Endothelial cell of umbilical vein (primary cell): ENCODE data around the gene KRTAP20-2. TPM values are rescaled to one million over a fixed set of nuclear protein-coding genes. Genes with fewer than 3 reads are reported as not detected.

Experiments used
- BruUV-seq: library from RNA; stranded (reverse); fragments of 400-500 nt; replicated peaks from 2 replicates; lab custom pipeline; 2021; lab: Mats Ljungman, UMichigan
- CTCF ChIA-PET: fragments of 300-600, 350-600 bp; sonication (Branson Sonifier 250); formaldehyde crosslinking; loops from one replicate; lab custom pipeline; 2021; ENCODE audit warnings: antibody characterized with exemption, inconsistent platforms; lab: Charles Lee
- POLR2A ChIA-PET: fragments of 300-600, 350-600 bp; sonication (Branson Sonifier 250); formaldehyde crosslinking; loops from one replicate; lab custom pipeline; 2021; ENCODE audit warnings: antibody characterized with exemption, inconsistent platforms; lab: Charles Lee
- DNase-seq: peaks from one replicate; pipeline ENCODE4 v3.0.0-alpha.2; 2011; ENCODE audit warnings: low read depth, low spot score
- FAIRE-seq: peaks from 2 replicates; lab custom pipeline; 2011; peaks lifted over from hg19 to GRCh38; lab: Jason Lieb, UNC
- H2AFZ ChIP-seq: 2 replicates; pipeline ENCODE4 v1.6.0; 2012; ENCODE audit warnings: low read depth, low read length, control low read depth, inconsistent platforms
- H3K27ac ChIP-seq: 2 replicates; pipeline ENCODE4 v1.5.1; 2011; ENCODE audit warnings: low read depth, mild to moderate bottlenecking, control low read depth, low read length, moderate library complexity; ENCODE audit not compliant: insufficient read depth
- H3K27me3 ChIP-seq, 2 experiments: 2 replicates each; pipeline versions ENCODE4 v1.6.0 to v1.6.1; 2011; ENCODE audit warnings: low read length in 2 of 2, mixed read lengths in 1 of 2; ENCODE audit not compliant: control insufficient read depth in 2 of 2, insufficient read depth in 2 of 2
- H3K36me3 ChIP-seq, 2 experiments: 2 replicates in 1 of 2; 3 replicates in 1 of 2; pipeline ENCODE4 v1.5.1; 2011; ENCODE audit warnings: low read length in 2 of 2, mild to moderate bottlenecking in 1 of 2, moderate library complexity in 1 of 2; ENCODE audit not compliant: control insufficient read depth in 2 of 2, insufficient read depth in 2 of 2; ENCODE audit errors: extremely low read depth in 1 of 2
- H3K4me1 ChIP-seq: 3 replicates; pipeline ENCODE4 v1.5.1; 2011; ENCODE audit warnings: mild to moderate bottlenecking, low read length; ENCODE audit not compliant: control insufficient read depth, insufficient read depth; ENCODE audit errors: extremely low read depth
- H3K4me2 ChIP-seq: 2 replicates; pipeline ENCODE4 v1.6.1; 2011; ENCODE audit warnings: low read length, control low read depth, mixed read lengths; ENCODE audit not compliant: insufficient read depth
- H3K4me3 ChIP-seq, 3 experiments: fragments of 200-600 bp in 1 of 3; sonication (generic), shearing (Covaris generic) in 1 of 3; replicated peaks in 1 of 3; 2 replicates each; pipeline ENCODE4 v1.5.1; 2011 to 2016; ENCODE audit warnings: control low read depth in 3 of 3, low read length in 3 of 3, mild to moderate bottlenecking in 2 of 3, inconsistent platforms in 1 of 3, low read depth in 1 of 3, moderate library complexity in 1 of 3; ENCODE audit not compliant: insufficient read depth in 1 of 3
- H3K79me2 ChIP-seq: 2 replicates; pipeline ENCODE4 v1.6.0; 2012; ENCODE audit warnings: low read length, inconsistent platforms; ENCODE audit not compliant: control insufficient read depth, insufficient read depth
- H3K9ac ChIP-seq: replicated peaks from 2 replicates; pipeline ENCODE3; 2011; ENCODE audit warnings: low read length, control low read depth; ENCODE audit not compliant: insufficient read depth; ENCODE audit errors: extremely low read depth
- H3K9me1 ChIP-seq: replicated peaks from 3 replicates; pipeline ENCODE4 v1.6.0; 2011; ENCODE audit warnings: mild to moderate bottlenecking, low read length; ENCODE audit not compliant: control insufficient read depth, insufficient read depth; ENCODE audit errors: extremely low read depth
- H3K9me3 ChIP-seq: replicated peaks from 2 replicates; pipeline ENCODE4 v1.5.1; 2012; ENCODE audit warnings: low read length, inconsistent platforms; ENCODE audit not compliant: control insufficient read depth, insufficient read depth
- H4K20me1 ChIP-seq: replicated peaks from 2 replicates; pipeline ENCODE3; 2011; ENCODE audit warnings: mild to moderate bottlenecking, low read length; ENCODE audit not compliant: control insufficient read depth, insufficient read depth; ENCODE audit errors: extremely low read depth
- CTCF ChIP-seq, 2 donors: IDR thresholded peaks; 1 replicate in 1 of 2; 2 replicates in 1 of 2; pipeline ENCODE4 v1.5.1; 2011; ENCODE audit warnings: low read length in 2 of 2, mild to moderate bottlenecking in 2 of 2, moderate library complexity in 2 of 2, control low read depth in 1 of 2, inconsistent platforms in 1 of 2, low read depth in 1 of 2; ENCODE audit not compliant: insufficient read depth in 1 of 2; ENCODE audit errors: extremely low read depth in 1 of 2
- EZH2 ChIP-seq: IDR thresholded peaks from 2 replicates; pipeline ENCODE4 v1.6.1; 2012; ENCODE audit warnings: borderline replicate concordance, low read depth, mild to moderate bottlenecking, moderate library complexity, low read length, inconsistent platforms; ENCODE audit not compliant: severe bottlenecking
- FOS ChIP-seq: IDR thresholded peaks from 2 replicates; pipeline ENCODE4 v1.6.1; 2011; ENCODE audit warnings: mild to moderate bottlenecking, low read length, moderate library complexity, borderline replicate concordance; ENCODE audit not compliant: insufficient read depth
- GATA2 ChIP-seq: IDR thresholded peaks from 2 replicates; pipeline ENCODE4 v1.7.0; 2011; ENCODE audit warnings: low read depth, mild to moderate bottlenecking, moderate library complexity, mixed read lengths, low read length; ENCODE audit not compliant: insufficient read length, insufficient read depth
- JUN ChIP-seq: IDR thresholded peaks from 2 replicates; pipeline ENCODE4 v1.6.1; 2011; ENCODE audit warnings: borderline replicate concordance, low read depth; ENCODE audit not compliant: insufficient read length, insufficient read depth
- MAX ChIP-seq: IDR thresholded peaks from 2 replicates; pipeline ENCODE4 v1.6.1; 2011; ENCODE audit not compliant: insufficient read depth, insufficient read length
- MYC ChIP-seq: IDR thresholded peaks from one replicate; pipeline ENCODE4 v1.6.1; 2011; ENCODE audit warnings: mild to moderate bottlenecking, low read depth, low read length
- POLR2A ChIP-seq: IDR thresholded peaks from 2 replicates; pipeline ENCODE4 v1.6.1; 2012; ENCODE audit warnings: low read depth, mild to moderate bottlenecking, control low read depth, low read length
- POLR2AphosphoS5 ChIP-seq: IDR thresholded peaks from 2 replicates; pipeline ENCODE4 v1.6.1; 2012; ENCODE audit warnings: low read depth, mild to moderate bottlenecking, control low read depth, low read length, moderate library complexity; ENCODE audit not compliant: insufficient read depth
- dilution Hi-C: fragments of 300-500 bp; cut with MboI; formaldehyde crosslinking; loops from one replicate; pipeline ENCODE4 v1.15.0; 2019; ENCODE audit warnings: low sequenced_read_pairs; ENCODE audit not compliant: extremely low pct_ligation_motif_present
- intact Hi-C: fragments of 100-400 bp; cut with micrococcal nuclease; formaldehyde crosslinking; loops from one replicate; pipeline ENCODE4 v1.10.0; 2022
- polyA plus RNA-seq, 4 experiments: library from polyadenylated mRNA; depleted of rRNA in 3 of 4; stranded (reverse) in 3 of 4; unstranded in 1 of 4; fragments of >200 nt; gene quantifications; 2 replicates each; pipeline versions ENCODE4 v1.2.1 to v1.2.3, GENCODE V29; 2011 to 2012; ENCODE audit warnings: missing spikeins in 1 of 4
- total RNA-seq: library from RNA; stranded (reverse); gene quantifications from 2 replicates; pipeline ENCODE4 v1.2.3, GENCODE V29; 2021

The KRTAP20-2 gene
- total and polyA plus RNA-seq, 2 donors (not counting 3 experiments of a cell fraction or from before 2014, with no cell fraction given), result not detected

- H3K9me1 ChIP-seq, result no peaks in the 10 kb centered on the region
- no peaks in the 10 kb centered on the region for H3K27me3 ChIP-seq
- no peak for DNase-seq
- no peaks in the 10 kb centered on the region for H3K4me1 ChIP-seq
- no peak overlapping the region for H3K4me2 ChIP-seq
- H4K20me1 ChIP-seq, result no peaks in the 10 kb centered on the region
- intact Hi-C loops, result no loop called here
- H3K9me3 ChIP-seq, result peaks cover 9% of the 10 kb centered on the region
- no peaks in the 10 kb centered on the region for H3K79me2 ChIP-seq
- ChIA-PET CTCF (no interaction called here), POLR2A (no interaction called here)
- H3K4me3 ChIP-seq, result no peak overlapping the region
- H3K36me3 ChIP-seq, result no peaks in the 10 kb centered on the region
- no peak overlapping the region for H2AFZ ChIP-seq
- dilution Hi-C loops, result no loop called here
- BruUV-seq, result no TSS peak
- TF ChIP-seq GATA2 (no peak), MAX (no peak), FOS (no peak)
- H3K27ac ChIP-seq, result no peak overlapping the region
- FAIRE-seq, result no peak
- no peak overlapping the region for H3K9ac ChIP-seq
Observed at GRCh38 chr21:30629200-30629599, 5.8 kb upstream of the KRTAP20-2 start.

DNA sequence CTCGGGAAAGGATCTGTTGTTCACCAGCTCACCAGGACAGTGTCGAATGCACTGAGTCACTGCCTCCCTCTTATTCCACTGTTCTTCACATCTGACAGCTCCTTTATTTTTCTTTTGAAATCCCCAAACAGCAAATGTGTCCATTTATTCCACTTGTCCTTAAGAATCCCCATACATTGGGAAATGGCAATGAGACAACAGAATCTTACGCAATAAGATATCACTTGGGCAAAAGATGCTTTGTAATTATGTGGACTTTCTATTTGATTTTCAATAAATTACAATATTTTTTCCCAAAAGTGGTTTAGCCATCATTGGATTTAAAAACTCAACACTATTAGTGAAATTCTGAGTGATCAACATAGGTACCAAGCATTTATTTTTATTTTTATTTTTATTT, 3.7 kb downstream of the KRTAP20-2 start:
- CTCF ChIA-PET, result no interaction called here
- H3K4me3 ChIP-seq, result no peak overlapping the region
- BruUV-seq, result no TSS peak
- no peaks in the 10 kb centered on the region for H3K9me1 ChIP-seq
- no peak overlapping the region for H3K4me2 ChIP-seq
- no peaks in the 10 kb centered on the region for H4K20me1 ChIP-seq
- no peak overlapping the region for H3K9ac ChIP-seq
- POLR2A ChIA-PET, result no interaction called here
- DNase-seq, result no peak
- H3K79me2 ChIP-seq, result no peaks in the 10 kb centered on the region
- H2AFZ ChIP-seq, result no peak overlapping the region
- no peak overlapping the region for H3K27ac ChIP-seq
- dilution Hi-C loops, result no loop called here
- intact Hi-C loops, result no loop called here
- H3K36me3 ChIP-seq, result no peaks in the 10 kb centered on the region
- TF ChIP-seq POLR2A (no peak), FOS (no peak), MYC (no peak), EZH2 (no peak), JUN (no peak), POLR2AphosphoS5 (no peak), MAX (no peak), GATA2 (no peak), CTCF (IDR thresholded peaks at IDR 0.05; ENCODE audit: extremely low read depth in 1 of 2, insufficient read depth in 1 of 2, low read depth in 1 of 2, low read length in 2 of 2) (no peak)
- no peak for FAIRE-seq
- no peaks in the 10 kb centered on the region for H3K4me1 ChIP-seq
- no peaks in the 10 kb centered on the region for H3K27me3 ChIP-seq
- peaks cover 2% of the 10 kb centered on the region for H3K9me3 ChIP-seq
